GM19324 (cell line): ENCODE measurements around the gene ZNF507.
"Not testable (repeated sequence)": the region's sequence is repeated elsewhere in the genome, so short reads cannot be mapped to it uniquely, and the experiment has no call there.

Experiments
- ATAC-seq: cut with Tn5 transposase; IDR thresholded peaks from one replicate; pipeline ENCODE4 v1.9.1; 2021; ENCODE audit warnings: mild to moderate bottlenecking, moderate library complexity; ENCODE audit not compliant: unreplicated experiment, low FRiP score

Gene ZNF507

DNA sequence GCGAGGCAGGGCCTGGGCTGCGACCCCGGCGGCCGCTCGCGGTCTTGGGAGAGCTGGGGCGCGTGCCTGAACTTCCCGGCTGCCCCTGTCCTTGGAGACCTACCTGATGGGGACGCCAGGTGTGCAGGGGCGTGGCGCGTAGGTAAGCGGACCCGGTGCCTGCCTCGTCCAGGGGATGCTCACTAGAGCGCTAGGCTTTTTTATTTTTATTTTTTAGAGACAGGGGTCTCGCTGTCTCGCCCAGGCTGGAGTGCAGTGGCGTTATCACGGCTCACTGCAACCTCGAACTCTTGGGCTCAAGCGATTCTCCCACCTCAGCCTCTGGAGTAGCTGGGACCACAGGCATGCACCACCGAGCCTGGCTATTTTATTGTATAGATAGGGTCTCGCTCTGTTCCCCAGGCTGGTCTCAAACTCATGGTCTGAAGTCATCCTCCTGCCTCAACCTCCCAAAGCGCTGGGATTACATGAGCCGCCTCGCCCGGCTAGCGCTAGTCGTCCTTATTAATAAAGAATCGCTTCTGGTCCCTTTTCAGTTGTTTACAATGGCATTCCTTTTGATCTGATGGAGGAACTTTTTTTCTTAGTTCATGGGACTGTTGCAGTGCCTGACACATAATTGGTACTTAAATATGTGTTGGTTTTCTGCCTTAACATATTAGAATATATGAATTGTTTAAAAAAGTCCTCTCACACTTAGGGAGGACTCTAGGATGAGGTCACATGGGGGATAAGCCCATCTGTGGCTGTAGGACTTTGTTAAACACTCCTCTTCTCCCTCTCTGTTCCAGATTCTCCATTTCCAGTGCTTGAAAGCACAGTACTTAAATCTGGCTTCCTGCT, 61.0 kb downstream of the ZNF507 start:
- no peak for ATAC-seq

DNA sequence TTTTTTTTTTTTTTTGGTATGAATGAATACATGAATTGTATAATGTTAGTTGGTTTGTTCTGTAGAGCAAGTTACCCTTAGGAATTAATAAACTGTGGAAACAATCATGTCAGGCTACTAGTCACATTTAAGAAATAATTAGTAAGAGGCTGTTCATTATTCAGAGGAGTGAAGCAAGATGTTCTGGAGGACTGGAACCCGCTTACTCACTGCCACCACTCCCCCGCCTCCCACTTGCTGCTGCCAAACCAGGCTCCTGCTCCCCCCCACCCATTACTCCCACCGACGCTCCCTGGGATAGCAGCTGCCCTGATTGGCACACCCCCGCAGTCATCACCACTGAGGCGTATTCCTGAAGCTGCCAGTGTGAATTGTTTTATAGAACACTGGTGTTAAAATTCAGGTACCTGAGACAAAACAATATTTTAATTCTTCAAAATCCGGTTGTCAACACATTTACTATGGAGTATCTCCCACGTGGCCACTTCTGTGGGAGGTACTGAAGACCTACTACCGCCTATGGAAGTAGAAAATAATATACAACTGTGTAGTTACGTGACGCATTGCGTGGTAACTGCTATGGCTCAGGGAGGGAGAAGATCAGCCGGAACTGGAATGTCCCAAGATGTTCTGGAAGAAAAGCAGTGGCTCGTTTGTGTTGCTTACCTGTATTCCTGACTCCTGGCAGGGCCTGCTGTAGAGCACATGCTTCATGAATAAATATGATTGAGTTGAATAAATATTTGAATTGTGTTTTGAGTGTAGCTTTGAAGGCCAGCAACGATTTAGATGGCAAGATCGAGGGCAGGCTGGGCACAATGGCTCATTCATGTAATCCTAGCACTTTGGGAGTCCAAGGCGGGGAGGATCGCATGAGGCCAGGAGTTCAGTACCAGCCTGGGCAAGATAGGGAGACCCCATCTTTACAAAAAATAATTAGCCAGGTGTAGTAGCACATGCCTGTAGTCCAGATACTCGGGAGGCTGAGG, 61.9 kb downstream of the ZNF507 start:
- ATAC-seq: no peak

DNA sequence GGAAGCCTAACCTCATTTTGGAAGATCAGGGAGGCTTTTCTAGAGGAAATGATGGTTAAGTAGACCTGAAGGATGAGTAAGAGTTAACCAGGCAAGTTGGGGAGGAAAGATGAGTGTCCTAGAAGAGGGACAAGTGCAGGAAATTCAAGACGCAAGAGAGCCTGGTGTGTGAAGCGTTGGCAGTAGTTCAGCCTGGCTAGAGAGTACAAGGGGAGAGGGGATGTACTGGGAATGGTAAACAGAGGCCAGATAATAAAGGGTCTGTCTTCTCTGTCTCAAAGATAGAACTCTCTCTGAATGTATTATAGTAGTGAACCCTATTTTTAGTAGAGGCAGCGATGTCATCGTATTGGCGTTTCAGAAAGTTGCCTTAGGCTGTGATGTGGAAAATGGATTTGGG, 69.8 kb downstream of the ZNF507 start:
- no peak for ATAC-seq

DNA sequence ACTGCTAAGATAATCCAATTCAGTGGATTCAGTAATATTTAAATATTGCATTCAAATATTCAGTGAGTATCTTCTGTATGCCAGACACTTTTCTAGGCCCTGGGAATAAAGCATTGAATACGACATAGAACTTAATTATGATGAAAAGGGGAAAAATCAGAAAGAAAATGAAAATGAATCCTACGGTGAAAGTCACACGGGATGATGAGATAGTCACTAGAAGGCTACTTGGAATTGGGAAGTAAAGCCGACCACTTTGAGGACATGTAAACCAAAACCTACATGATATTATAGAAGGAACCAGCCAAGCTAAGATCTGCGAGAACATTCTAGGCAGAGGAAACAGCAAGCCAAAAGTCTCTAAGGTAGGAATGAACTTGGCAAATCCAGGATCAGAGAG, 70.3 kb downstream of the ZNF507 start:
- ATAC-seq: no peak

DNA sequence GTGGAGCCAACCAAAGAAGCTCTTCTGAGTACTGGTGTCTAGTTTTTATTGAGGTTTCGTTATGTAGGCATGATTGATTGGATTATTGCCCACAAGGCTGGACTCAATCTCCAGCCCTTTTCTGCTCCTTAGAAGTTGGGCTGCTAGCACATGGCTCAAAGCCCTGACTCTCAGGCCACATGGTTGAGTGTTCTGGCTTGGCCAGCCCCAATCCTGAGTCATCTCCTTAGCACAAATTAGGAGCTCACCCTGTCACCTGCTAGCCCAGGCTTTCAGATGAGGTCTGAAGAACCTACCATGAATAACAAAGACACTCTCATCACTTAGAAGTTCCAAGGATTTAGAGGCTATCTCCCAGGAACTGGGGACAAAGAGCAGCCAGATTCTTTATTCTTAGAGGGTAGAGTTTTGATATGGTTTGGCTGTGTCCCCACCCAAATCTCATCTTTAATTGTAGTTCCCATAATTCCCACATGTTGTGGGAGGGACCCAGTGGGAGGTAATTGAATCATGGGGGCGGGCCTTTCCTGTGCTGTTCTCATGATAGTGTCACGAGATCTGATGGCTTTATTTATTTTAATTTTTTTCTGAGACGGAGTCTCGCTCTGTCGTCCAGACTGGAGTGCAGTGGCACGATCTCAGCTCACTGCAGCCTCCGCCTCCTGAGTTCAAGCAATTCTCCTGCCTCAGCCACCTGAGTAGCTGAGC, 71.5 kb downstream of the ZNF507 start:
- ATAC-seq: no peak

DNA sequence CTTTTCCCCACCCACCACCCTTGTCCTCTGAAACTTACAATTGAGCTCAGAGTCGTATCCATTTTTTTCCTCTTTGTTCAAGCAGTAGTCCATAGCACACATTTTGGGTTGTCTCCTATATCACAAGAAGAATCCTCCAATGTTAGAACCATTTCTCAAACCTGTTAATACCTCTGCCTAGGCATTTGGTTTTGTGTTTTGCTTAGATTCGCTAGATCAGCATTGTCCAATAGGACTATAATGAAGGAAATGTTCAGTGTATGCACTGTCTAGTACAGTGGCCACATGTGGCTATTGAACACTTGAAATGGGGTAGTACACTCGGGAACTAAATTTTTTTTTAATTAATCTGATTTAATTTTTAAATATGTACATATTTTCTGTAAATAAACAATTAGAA, 72.7 kb downstream of the ZNF507 start:
- no peak for ATAC-seq

DNA sequence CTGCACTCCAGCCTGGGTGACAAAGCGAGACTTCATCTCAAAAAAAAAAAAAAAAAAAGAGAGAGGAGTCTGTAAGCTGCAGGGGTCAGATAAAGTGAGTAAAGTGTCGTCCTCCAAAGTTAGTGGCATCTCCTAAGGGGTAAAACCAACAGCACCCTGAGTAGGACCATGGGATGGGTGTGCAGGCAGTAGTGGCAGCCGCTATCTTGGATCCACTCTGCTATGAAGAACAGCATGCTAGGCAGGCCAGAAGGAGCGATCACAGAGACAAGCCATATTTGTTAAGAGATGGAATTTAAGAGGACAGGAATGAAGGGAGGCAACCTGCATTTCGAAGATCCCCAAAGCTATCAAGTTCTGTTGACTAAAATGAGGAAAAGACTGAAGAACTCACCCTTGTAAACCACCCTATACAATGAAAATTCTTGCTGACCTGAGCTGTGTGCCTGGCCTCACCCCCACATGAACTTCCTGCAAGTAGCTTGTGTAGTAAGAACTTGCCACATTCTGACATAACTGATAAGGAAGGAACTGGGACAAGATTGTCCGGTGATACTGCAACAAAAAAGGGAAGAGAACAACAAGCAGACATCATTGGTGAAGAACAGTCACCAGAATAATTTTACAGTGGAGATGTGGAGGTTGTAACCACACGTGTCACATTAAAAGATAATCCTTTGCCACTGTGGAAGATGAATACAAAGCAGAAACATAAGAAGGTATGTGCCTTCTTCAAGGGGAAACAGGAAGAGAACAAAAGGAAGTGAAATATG, 76.4 kb downstream of the ZNF507 start:
- no peak for ATAC-seq

DNA sequence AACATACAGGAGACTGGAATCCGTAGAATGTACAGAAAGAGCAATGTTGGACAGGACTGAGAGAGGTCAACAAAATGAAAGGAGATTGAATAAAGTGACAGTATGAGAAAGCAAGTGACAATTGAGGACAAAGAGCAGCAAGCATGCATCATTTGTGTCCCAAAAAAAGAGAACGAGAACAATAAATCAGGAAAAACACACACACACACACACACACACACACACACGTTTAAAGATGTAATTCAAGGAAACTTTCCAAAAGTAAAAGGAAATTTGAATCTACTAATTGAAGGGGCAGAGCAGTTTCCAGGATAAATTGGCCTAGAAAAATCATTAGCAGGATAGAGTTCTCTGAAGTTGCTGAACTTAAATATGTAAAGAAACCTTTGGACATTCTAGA, 77.0 kb downstream of the ZNF507 start:
- no peak for ATAC-seq

DNA sequence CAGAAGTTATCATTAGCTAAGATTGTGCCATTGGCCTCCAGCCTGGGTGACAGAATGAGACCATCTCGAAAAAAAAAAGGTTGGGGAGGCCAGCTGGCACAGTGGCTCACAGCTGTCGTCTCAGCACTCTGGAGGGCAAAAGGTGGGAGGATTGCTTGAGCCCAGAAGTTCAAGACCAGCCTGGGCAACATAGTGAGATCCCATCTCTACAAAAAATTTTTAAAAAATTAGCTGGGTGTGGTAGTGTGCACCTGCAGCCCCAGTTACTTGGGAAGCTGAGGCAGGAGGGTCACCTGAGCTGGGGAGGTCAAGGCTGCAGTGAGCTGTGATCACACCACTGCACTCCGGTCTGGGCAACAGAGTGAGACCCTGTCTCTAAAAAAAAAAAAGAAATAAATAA, 78.5 kb downstream of the ZNF507 start:
- ATAC-seq: not testable (repeated sequence)

DNA sequence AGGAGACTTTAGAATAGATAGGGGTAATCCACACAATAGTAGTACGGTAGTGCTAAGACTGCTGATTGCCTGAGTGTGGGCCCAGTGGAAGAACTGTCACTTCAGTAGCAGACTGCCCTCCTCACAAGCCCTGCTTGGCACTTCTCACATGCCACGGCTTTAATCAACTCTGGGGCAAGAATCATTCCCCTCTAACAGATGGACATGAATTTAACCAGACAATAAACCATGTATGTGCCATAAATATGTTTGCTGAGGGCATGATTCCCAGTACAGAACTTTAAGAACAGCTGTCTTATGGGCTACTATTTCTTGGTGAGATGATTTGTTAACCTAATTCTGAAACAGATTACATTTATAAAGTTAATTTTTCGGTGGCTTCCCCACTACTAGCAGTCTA, 82.1 kb downstream of the ZNF507 start:
- no peak for ATAC-seq

DNA sequence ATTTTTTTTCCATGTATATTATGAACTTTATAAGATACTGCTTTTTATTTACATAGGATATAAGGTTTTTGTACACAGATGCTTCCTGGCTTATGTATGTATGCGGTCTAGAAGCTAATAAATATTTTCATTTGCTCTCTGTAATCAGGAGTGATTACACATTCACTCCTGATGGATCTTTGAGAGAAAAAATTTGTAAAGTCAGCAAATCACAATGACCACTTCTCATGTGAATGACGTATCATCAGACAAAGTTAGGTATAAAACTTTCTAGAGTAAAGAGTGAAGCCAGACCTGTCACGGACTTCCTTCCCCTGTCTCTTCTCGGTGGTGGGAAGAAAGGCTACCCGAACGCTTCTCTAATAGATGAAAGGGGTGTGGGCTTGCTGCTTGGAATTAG, 91.3 kb downstream of the ZNF507 start:
- ATAC-seq: no peak

DNA sequence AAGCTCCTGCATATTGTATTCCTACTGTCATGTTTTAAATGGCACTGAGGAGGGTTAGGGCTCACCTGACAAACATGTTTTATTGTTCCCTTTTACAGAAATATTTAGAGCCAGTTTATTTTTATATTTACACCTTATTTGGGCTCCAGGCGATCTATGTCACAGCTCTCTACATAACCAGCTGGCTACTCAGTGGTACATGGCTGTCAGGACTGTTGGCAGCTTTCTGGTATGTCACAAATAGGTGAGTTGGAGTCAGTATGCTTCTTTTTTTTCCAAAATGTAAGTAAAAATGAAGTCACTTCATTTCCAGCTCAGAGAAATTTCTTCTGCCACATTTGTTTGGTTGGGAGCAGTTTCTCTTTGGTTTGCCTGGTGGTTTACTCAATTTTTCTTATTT, 91.7 kb downstream of the ZNF507 start:
- ATAC-seq: no peak
